ENCODE results near the gene MGP.

MGP gene

GRCh38 chr12:14839262-14839661 is 46.4 kb downstream of the MGP start:
- intact Hi-C loops (cut with DNase I), result no loop called here
- DNase-seq, result no peak

GRCh38 chr12:14836336-14837210 is 49.1 kb downstream of the MGP start:
- intact Hi-C loops (cut with DNase I), result no loop called here
- no peak for DNase-seq

- intact Hi-C loops (cut with DNase I), result no loop called here
- peak in 1 of 42 donors; percentile 12 for DNase-seq
Observed at GRCh38 chr12:14834509-14834908, 51.1 kb downstream of the MGP start.

DNA sequence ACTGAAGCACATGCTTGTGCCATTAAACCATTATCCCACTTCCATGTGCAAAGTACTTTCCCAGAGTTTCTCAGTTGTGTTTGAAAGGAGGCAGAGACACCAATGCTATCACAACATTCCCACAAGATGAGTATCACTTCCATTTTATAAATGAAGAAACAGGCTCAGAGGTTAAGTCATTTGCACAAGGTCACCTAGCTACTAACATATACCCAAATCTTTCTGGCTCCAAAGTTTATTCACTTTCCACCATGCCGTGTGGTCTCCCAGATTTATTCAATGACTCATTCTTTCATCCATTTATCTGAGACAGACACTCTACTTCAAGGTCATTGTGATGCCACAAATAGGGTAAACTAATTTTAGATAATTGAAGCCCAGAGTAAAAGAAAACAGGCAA is 51.7 kb downstream of the MGP start:
- intact Hi-C loops (cut with DNase I), result no loop called here
- DNase-seq, result no peak

GRCh38 chr12:14833336-14833735 is 52.3 kb downstream of the MGP start:
- intact Hi-C loops (cut with DNase I), result no loop called here

More at GRCh38 chr12:14833336-14833735, 52.3 kb downstream of the MGP start:
- no peak for DNase-seq

Measured in head of caudate nucleus (tissue), 42 donors.